Activated CD4-positive, alpha-beta T cell treated with anti-CD3 and anti-CD28 coated beads, Interleukin-2, amount 50 U/mL, for 16 hours (primary cell): ENCODE results near the gene MRGPRE.

Experiments
- DNase-seq: peaks from one replicate; pipeline ENCODE4 v3.0.0-alpha.2; 2020

MRGPRE gene

DNA sequence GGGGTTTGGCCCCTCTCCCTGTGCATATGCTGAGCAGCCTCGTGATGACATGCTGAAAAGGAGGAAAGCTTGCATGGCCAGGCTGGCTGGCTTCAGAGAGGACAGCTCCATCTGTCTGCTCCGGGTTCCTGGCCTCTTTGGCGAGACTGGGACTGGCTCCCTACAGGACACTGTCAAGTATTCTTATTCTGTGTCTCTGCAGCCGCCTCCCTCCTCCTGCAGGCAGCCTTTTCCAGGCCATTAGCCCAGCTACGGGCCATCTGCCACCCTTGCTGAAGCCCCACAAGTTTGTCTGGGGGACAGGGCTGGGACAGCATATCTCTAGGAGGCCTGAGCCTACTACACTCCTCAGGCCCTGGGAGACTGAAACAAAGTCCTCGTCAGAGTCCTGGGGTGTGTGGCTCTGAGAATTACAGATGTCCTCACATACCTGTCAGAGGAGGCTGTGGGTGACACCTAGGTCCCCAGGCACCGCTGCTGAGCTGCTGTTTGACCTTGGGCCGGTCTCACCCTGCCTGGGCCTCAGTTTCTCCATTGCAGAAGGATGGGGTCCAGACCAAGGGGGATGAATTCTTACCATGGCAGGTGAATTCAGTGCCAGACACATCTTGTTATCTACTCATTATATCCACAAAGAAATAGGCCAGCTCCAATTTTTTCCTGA lies 24.6 kb downstream of the MRGPRE start:
- DNase-seq: no peak

DNA sequence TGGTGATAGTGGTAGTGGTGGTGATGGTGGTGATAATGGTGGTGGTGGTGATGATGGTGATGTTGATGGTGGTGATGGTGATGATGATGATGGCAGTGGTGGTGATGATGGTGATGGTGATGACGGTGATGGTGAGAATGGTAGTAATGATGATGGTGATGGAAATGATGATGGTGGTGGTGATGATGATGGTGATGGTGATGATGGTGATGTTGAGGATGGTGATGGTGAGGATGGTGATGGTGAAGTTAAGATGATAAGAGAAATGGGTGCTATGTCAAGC lies 25.4 kb downstream of the MRGPRE start:
- no peak for DNase-seq

DNA sequence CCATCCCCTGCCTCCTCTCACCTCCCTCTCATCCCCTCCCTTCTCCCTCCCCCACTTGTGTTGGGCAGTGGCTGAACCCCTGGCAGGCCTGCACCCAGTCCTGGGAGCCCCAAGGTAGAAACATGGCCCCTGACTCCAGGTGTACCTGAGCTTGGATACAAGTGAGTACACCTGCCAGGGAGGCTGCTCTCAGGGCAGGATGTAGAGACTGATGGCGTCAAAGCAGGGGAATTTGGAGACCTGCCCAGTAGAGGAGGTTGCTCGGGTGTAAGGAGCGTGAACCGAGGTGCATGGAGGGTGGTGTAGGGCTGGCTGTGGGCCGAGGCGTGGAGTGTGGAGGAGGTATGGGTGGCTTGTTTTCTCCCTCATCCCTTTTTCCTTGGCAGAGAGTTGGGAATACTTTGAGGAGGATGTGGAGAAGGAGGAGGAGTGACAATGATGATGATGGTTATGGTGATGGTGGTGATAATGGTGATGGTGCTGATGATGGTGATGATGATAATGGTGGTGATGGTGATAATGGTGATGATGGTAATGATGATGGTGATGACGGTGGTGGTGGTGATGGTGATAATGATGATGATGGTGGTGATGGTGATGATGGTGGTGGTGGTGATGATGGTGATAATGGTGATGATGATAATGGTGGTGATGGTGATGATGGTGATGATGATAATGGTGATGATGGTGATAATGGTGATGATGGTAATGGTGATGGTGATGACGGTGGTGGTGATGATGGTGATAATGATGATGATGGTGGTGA lies 25.9 kb downstream of the MRGPRE start:
- no peak for DNase-seq

DNA sequence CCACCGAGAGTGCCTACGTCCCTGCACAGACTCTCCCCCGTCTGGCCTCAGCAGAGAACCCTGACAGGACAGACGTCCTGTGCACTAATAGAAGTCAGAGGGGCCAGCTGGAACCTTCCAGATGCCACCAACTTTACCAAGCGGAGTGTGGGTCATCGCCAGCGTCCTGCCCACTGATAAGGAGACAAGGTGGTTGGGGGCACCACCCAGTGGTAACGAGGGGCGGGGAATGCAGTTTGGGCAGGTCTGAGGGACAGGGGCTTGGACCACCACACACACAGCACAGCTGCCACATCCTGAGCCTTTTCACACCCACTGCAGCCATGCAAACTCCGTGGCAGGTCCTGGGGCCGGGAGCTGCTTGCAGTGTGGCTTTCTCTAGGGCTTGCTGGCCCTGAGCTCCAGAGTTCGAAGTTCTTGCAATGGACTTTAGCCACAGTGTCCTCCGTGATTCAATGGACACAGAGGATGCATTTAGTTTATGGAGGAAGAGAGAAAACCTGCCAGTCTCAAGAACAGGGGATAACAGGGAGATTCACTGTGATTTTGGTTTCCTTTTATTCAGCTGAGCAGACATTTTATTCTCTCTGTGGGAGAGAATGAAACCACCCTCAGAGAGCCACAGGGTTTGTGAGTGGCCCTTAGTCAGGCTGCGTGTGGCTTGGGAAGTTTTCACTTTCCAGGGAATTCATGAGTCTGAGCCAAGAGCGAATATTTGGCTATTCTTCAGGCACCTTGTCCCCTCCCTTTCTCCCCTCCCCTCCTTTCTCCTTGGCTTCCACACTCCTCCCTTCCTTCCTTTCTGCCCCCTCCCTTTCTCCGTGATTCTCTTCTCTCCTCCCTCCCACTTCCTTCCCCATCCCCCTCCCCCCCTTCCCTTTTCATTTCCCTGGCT lies 26.7 kb downstream of the MRGPRE start:
- DNase-seq: no peak

DNA sequence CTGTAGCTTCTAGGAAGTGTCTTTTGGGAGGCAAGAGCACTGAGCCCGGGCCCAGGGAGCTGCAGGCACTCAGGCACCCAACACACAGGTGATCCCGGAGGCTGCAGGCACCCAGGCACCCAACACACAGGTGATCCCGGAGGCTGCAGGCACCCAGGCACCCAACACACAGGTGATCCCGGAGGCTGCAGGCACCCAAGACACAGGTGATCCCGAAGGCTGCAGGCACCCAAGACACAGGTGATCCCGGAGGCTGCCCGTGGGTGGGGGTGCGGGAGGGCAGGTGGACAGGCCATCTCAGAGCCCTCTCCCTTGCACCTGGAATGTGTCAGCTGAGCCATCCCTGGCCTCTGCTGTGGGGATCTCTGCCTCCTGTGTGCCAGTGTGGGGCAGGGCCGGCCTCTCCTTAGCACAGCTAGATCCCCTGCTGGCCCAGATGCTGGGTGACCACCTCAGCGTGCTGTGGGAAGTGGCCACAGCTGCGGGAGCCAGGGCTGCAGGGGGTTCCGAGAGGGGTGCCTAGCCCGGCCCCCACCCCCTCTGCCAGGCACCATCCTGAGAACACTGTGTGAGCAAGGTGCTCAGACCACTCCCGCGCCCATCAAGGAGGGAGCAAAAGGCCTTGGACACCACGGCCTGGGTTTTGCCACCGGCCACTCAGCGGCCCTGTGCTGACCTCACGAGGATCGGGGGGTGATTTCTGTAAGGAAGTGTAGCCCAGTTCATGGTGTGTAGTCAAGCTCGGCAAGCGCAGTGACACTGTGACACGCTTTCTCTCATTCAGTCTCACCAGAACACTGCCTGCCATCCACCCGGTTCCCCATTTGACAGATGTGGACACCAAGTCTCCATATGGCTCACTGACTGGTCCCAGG lies 27.8 kb downstream of the MRGPRE start:
- DNase-seq: no peak

DNA sequence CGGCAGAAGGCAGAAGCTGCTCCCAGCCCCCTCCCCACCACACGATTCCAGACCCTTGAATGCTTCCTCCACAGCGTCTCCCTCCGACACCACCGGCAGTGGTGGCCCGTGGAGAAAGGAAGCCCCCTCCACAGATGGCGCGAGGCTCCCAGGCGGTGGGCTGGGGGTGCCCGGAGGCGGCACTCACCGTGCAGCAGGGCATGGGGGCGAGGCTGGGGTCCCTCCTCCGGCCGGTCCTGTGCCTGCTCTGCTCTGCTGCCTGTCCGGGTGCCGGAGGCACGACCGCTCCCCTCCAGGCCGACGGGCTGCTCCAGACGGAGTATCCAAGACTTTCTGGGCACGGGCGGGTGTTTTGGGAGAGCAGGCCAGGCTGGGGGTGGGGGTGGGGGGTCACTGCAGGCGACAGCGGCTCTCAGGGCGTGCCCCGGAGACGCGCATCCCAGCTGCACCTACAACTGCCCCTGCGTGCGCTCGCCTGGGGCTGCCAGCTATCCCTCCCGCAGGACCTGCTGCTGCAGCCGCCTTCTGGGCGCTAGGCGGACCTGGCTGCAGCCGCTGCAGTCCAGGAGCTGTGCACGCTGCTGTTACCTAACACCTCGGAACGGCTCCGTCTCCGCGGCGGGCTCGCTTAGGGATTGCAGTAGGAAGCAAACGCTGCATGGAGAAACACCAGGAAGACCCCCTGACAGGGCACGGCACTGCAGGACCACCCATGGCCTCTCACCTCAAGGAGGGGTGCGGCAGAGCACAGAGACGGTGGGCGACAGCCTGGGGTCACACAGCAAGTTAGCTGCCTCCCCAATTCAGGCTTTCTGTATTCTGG lies 28.8 kb downstream of the MRGPRE start:
- DNase-seq: no peak

DNA sequence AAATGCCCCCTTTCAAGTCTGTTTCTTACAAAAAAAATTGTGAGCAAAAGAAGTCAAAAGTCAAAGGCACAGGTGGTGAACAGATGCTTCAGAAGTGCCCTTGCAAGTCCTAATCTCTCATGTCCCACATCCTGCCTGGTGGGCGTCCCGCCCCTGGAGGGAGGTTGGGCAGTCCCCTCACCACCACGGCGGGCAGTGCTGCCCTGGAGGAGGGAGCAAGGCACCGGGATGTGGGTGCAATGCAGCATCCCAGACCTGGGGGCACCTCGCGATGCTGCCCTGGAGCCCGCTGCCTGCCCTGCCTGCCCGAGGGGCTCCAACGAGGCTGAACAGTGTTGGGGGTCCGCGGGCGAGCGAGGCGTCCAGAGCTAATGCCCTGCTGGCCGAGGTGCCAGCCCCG lies 29.5 kb downstream of the MRGPRE start:
- no peak for DNase-seq

DNA sequence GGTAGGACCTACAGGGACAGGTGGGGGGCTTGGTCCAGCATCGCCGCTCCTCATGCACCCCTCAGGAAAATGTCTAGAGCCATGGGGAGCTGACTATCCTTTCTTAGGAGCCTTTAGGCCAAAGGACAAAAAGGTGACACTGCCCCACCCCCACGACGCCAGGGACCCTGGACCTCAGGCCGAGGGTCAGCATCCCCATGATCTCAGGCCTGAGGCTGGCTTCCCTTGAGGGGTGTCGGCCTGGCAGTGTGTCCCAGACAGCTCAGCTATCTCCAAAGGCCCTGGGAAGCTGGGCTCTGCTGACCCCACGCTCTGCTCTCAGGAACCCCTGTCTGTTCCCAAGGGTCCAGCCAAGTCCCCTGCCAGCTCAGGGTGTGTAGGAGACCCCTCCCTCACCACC lies 29.9 kb downstream of the MRGPRE start:
- DNase-seq: no peak

DNA sequence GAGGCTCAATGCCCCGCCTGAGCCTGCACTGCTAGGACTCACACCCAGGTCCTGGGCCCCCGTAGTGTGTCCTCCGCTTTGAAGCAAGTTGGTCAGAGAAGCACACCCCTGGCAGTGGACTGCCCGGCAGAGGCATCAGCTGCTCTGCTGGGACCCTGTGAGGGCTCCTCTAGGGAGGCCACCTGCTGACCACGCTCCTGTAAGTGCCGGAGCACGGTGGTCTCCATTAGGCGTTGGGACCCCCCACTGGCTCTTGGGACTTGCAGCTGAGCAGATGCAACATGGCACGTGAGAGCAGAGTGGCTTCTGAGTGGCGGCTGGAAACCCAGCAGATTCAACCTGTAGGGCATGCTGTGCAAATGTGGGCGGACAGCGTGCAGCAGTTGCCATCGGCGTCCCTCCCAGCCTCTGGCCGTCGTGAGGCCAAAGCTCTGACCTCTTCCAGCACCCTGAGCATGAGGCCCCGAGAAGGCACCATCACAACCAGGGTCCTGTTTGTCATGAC lies 30.5 kb downstream of the MRGPRE start:
- no peak for DNase-seq

DNA sequence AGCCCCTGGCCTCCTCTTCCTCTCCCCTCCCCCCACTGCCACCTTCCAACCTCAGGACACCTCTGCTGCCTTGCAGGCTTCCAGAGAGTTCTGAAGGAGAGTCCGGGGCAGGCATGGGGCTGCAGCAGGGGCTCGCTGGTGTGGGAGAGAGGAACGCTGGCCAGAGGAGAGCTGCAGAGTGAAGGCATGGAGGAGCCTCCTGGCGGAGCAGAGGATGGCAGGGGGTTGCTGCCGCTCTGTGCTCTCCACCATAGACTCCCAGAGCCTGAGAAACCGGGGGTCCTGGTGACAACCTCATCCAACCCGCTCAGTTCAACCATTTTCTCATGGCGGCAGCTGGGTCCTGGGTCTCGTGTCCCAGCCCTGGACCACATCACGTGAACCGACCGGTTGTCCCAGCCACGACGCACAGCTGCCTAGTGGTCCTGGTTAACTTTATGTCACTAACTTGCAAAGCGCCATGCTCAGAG lies 31.1 kb downstream of the MRGPRE start:
- no peak for DNase-seq

DNA sequence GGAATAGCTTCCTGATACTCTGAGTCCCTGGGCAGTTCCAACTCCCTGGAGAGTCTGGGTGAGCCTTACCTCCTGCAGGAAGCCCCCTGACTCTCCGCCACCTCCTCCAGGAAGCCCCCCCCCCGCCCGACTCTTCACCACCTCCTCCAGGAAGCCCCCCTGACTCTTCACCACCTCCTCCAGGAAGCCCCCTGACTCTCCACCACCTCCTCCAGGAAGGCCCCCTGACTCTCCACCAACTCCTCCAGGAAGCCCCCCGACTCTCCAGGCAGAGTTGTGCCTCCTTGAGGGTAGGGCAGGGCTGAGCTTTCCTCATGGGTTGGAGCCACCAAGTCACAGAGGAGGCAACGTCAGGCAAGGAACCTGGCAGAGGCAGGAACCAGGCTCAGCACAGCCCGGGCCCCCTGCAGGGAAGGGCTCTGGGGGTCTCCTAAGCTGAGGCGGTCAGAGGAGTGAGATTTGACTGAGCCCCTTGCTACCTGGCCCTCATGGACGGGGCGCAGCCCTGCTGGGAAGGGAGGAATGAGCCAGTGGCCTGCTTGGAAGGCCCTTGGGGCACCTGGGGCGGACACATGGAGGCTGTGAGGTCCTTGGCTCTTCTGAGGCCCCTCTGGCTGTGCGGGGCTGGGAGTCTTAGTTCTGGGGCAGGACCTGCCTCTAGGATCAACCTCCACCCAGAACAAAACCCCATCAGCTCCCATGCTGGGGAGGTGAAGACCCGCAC lies 31.7 kb downstream of the MRGPRE start:
- no peak for DNase-seq

DNA sequence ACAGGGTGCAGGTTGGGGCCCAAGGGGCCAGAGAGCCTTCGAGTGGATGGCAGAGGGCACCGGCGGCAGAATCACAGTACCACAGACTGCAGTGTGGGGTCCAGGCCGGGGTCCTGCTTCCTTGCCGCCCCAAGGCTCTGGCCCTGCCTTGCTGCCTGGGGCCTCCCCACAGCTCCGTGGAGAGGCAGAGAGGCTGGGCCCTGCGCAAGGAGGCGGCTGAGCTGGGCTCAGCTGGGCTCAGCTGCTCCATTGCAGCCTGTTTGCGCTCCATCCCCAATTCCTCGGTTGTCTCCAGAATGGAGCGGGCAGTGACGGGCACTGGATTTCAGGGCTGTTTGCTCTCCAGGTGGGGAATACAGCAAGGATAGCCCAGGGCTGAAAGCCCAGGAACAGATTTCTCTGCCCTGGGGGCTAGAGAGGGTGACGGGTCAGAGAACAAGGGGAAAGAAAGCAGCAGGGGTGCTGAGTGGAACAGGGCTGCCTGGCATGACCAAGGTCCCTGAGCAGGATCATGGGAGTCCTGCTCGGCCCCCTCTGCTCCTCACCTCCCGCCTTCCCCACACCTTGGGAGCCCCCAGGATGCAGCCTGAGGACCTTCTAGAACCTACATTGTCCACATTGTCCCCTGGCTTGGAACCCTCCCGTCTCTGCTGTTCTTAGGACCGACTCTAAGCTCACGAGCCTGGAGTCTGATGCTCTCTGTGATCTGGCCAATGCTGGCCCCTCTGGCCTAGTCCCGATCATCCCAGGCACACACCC lies 32.5 kb downstream of the MRGPRE start:
- DNase-seq: no peak

DNA sequence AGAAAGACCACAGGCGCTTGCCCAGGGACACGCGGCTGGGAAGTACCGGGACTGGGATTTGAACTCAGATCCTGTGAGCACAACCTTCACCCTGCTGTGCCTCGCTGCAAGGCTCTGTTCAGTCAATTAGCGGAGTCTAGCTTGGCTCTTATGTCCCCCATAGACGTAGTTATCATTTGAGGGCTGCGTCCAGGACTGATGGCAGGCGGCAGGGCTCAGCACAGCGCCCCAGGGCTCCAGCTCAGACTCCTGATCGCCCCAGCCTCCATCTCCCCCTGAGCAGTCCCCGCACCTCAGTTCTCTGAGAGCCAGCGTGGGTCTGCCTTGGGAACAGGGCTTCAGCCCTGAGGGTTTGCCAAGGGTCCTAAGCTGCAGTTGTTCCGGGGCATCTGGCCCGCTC lies 33.4 kb downstream of the MRGPRE start:
- DNase-seq: no peak

DNA sequence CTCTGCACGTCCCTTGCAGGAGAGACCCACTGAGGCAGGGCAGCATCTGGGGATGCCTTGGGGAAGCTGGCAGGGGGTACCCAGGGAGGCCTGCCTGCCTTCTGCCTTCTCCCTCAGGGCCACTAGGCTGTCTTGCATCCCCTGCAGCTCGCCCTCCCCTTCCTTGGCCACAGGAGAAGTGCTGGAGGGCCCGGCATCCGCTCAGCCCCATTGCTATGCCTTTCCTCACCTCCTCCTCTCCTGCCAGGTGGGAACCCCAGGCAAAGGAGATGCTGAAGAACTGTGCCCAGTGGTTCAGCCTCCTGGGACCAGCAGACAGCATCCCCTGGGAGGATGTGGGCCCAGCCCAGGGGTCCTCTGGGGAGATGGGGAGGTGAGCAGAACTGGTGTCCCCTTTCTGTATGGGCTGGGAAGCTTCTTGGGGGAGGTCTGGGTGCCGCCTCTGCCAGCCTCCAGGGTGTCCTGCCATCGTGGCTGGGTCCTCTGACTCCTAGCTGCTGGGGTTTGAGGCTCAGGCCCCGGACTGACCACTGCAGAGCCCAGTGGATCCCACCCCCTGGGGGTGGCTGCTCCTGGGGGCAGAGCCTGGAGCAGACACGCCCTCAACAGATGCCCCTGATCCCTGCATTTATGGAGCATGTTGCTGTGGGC lies 34.2 kb downstream of the MRGPRE start:
- no peak for DNase-seq

DNA sequence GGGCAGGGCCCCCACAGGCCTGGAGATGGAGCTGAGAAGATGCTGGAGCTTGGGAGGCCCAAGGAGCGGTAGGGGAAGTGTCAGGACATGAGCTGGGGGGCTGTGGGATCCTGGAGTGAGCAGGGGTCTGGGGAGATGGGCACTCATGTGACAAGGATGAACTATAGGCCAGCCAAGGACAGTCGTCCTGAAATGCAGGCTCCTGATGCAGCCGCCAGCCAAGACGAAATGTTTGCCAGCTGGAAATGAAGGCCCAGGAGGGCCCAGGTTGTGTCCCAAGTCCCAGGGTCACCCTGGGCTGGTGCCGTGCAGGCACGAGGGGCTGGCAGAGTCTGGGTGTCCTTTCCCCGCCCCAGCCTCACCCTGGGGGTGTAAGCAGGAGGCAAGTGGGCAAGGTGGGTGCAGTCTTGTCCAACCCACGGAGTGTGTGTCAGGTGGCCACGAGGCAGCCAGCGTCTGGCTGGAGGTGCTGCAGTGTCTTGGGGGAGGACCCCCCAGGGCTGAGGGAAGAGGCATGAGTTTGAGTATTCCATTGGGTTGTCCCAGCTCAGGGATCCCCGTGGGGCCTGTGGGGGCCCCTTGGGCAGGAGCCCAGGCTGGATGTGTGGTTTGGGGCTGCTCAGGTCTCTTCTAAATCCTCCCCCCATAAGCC lies 35.0 kb downstream of the MRGPRE start:
- no peak for DNase-seq

DNA sequence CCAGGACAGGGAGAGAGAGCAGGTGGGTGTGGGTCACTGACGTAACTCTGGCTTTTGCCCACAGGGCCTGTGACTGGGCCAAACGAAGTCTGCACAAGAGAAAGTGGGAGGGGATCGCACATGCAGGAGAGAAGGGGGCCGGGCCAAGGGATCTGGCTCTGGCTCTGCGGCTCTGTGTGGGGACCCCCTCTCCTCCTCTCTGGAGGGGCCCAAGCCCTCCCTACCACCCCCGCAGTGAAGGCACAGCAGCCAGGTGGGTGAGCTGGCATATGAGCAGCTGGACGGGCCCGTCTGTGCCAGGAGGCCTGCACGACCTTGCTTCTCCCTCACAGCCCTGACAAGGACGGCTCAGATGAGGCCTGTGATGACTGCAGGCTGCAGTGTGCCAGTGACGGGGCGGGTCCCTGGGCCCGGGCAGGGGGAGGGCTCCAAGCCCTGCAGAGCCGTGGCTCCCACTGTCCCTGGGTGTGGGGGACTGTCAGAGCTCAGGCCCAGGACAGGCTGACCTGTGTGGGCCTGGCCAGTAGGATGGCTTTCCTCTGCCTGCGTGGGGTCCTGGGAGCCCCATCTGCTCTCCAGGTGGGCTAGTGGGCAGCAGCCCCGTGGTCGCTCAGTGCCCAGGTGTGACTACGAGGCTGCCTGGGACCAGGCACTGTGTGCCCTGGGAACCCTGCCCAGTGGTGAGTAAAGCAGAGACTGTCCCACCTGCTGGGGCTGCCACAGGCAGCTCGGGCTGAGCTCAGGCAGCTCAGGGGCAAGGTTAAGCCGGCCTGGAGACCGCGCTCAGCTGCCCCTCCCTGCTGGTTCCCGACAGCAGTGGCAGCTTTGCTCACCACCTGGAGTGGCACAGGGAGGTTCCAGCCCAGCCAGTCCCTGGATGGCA lies 35.8 kb downstream of the MRGPRE start:
- no peak for DNase-seq

DNA sequence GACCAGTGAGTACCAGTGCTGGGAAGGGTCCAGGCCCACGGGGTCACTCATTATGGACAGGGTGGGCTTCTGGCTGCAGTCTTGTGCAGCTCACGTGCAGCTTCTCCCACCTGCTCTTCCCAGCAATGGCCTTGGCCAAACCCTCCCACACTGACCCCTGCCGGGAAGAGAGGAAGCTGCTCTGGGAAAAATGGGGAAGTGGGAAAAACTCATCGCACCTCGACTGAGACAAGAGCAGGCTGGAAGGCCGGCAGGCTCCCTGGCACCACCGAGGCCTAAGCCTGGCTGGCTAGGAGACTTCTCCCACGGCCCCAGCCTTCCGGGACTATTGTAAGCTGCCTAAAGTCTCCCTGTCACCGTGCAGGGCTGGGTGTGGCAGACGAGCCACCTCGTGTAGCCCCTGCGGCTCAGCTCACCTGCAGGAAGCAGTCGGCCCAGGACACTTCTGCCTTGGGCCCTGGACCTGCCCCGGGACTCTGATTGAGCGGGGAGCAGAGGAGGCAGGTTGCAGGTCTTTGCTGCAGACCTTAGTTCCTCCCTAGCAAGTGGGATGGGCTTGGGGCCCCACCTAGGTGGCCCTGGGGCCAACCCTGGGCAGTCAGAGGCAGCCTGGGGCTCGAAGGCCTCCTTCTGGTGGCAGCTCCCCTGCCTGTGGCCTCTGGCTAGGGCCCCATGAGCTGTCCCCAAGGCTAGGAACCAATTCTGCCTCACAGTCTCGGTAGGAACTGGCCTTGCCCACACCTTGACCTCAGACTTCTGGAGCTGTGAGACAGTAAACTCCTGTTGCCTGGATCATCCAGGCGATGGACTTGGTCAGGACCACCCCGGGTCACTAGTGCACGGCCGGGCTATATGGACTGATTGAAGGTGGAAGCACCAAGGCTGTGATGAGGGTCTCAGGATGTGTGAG lies 36.7 kb downstream of the MRGPRE start:
- no peak for DNase-seq
